GM23338 (cell line): ENCODE measurements around the gene SLC8A1. TPM values are rescaled to one million over a fixed set of nuclear protein-coding genes. Genes with fewer than 3 reads are reported as not detected.

Source experiments
- ATAC-seq: fragments of 200-7000 bp; cut with Tn5 transposase; 3 replicates; pipeline ENCODE4 v1.9.1; 2020
- DNase-seq: peaks from one replicate; pipeline ENCODE4 v3.0.0-alpha.2; 2015; ENCODE audit warnings: low spot score
- H2AFZ ChIP-seq: fragments of 200-600 bp; sonication (generic); 2 replicates; pipeline ENCODE4 v1.8.0; 2016; ENCODE audit warnings: antibody characterized with exemption, mild to moderate bottlenecking, moderate library complexity
- H3F3A ChIP-seq: fragments of 200-600 bp; sonication (generic); replicated peaks from 2 replicates; pipeline ENCODE4 v1.8.0; 2017; ENCODE audit warnings: antibody characterized with exemption, mixed run types, low read depth
- H3K27ac ChIP-seq: fragments of 200-600 bp; sonication (generic); 2 replicates; pipeline ENCODE4 v1.6.1; 2016; ENCODE audit warnings: low read depth
- H3K27me3 ChIP-seq: fragments of 200-600 bp; sonication (generic); 2 replicates; pipeline ENCODE4 v1.8.0; 2016; ENCODE audit warnings: mild to moderate bottlenecking, mixed run types, moderate library complexity; ENCODE audit not compliant: insufficient read depth
- H3K36me3 ChIP-seq: fragments of 200-600 bp; sonication (generic); 2 replicates; pipeline ENCODE4 v1.8.0; 2016; ENCODE audit warnings: mild to moderate bottlenecking; ENCODE audit not compliant: insufficient read depth
- H3K4me1 ChIP-seq: fragments of 200-600 bp; sonication (generic); 2 replicates; pipeline ENCODE4 v1.8.0; 2016; ENCODE audit warnings: mild to moderate bottlenecking, moderate library complexity; ENCODE audit not compliant: insufficient read depth
- H3K4me2 ChIP-seq: fragments of 200-600 bp; sonication (generic); 2 replicates; pipeline ENCODE4 v1.7.1; 2017; ENCODE audit warnings: mixed run types
- H3K4me3 ChIP-seq: fragments of 200-600 bp; sonication (generic); 2 replicates; pipeline ENCODE4 v1.6.1; 2016; ENCODE audit warnings: mixed run types
- H3K79me2 ChIP-seq: fragments of 200-600 bp; sonication (generic); replicated peaks from 2 replicates; pipeline ENCODE4 v1.8.0; 2017; ENCODE audit warnings: mild to moderate bottlenecking; ENCODE audit not compliant: insufficient read depth
- H3K9me2 ChIP-seq: fragments of 200-600 bp; sonication (generic); 2 replicates; pipeline ENCODE4 v1.8.0; 2017; ENCODE audit not compliant: insufficient read depth
- H4K20me1 ChIP-seq: fragments of 200-600 bp; sonication (generic); replicated peaks from 2 replicates; pipeline ENCODE4 v1.8.0; 2017; ENCODE audit warnings: mild to moderate bottlenecking; ENCODE audit not compliant: insufficient read depth
- H3K27ac Mint-ChIP-seq: 2 replicates; pipeline ENCODE4 v1.8.0; 2020; ENCODE audit warnings: inconsistent platforms, mild to moderate bottlenecking, moderate library complexity, mixed read lengths
- H3K27me3 Mint-ChIP-seq: 3 replicates; pipeline ENCODE4 v1.8.0; 2022; ENCODE audit warnings: low read depth, mild to moderate bottlenecking, moderate library complexity, mixed read lengths, inconsistent platforms; ENCODE audit not compliant: insufficient read depth, poor library complexity
- H3K36me3 Mint-ChIP-seq: 3 replicates; pipeline ENCODE4 v1.8.0; 2021; ENCODE audit warnings: low read depth, mild to moderate bottlenecking, inconsistent platforms, moderate library complexity, mixed read lengths
- H3K4me1 Mint-ChIP-seq: 3 replicates; pipeline ENCODE4 v1.8.0; 2020; ENCODE audit warnings: mild to moderate bottlenecking, inconsistent platforms, mixed read lengths
- H3K4me3 Mint-ChIP-seq: 3 replicates; pipeline ENCODE4 v1.8.0; 2021; ENCODE audit warnings: moderate library complexity, mild to moderate bottlenecking, inconsistent platforms, mixed read lengths
- H3K9me3 Mint-ChIP-seq: 3 replicates; pipeline ENCODE4 v1.8.0; 2020; ENCODE audit warnings: moderate library complexity, mild to moderate bottlenecking, inconsistent platforms, mixed read lengths
- CREB1 ChIP-seq: fragments of 250-450 bp; sonication (Bioruptor Pico); IDR thresholded peaks from 2 replicates; pipeline ENCODE4 v1.5.0; 2020; ENCODE audit warnings: low read depth, mild to moderate bottlenecking, moderate library complexity
- CTCF ChIP-seq, 2 experiments: fragments of 200-600 bp in 1 of 2; sonication (generic) in 1 of 2; conservative IDR thresholded peaks; 2 replicates each; pipeline versions ENCODE4 v1.5.1 to v1.6.1; 2016 to 2017; ENCODE audit warnings: antibody characterized with exemption in 2 of 2, low read depth in 2 of 2, mild to moderate bottlenecking in 2 of 2, moderate library complexity in 1 of 2
- ETS1 ChIP-seq: IDR thresholded peaks from 2 replicates; pipeline ENCODE4 v1.6.1; 2016; ENCODE audit warnings: antibody characterized with exemption
- EZH2 ChIP-seq: fragments of 200-600 bp; sonication (generic); IDR thresholded peaks from one replicate; pipeline ENCODE4 v1.8.0; 2017; ENCODE audit warnings: antibody characterized with exemption, mild to moderate bottlenecking, low read depth; ENCODE audit not compliant: unreplicated experiment
- EZH2phosphoT487 ChIP-seq: fragments of 200-600 bp; sonication (generic); IDR thresholded peaks from one replicate; pipeline ENCODE4 v1.8.1; 2018; ENCODE audit warnings: antibody characterized with exemption; ENCODE audit not compliant: unreplicated experiment
- NANOG ChIP-seq: IDR thresholded peaks from 2 replicates; pipeline ENCODE4 v1.6.1; 2016; ENCODE audit warnings: antibody characterized with exemption, borderline replicate concordance
- POLR2AphosphoS5 ChIP-seq: IDR thresholded peaks from 2 replicates; pipeline ENCODE4 v1.6.1; 2016; ENCODE audit warnings: antibody characterized with exemption, low read depth
- STAT1 ChIP-seq: IDR thresholded peaks from one replicate; pipeline ENCODE4 v1.6.1; 2016; ENCODE audit warnings: antibody characterized with exemption; ENCODE audit not compliant: unreplicated experiment
- ZNF114 ChIP-seq: fragments of 250-450 bp; sonication (Bioruptor Pico); IDR thresholded peaks from 2 replicates; pipeline ENCODE4 v1.5.0; 2020; ENCODE audit warnings: mild to moderate bottlenecking, moderate library complexity
- ZNF462 ChIP-seq: fragments of 250-450 bp; sonication (Bioruptor Pico); IDR thresholded peaks from 2 replicates; pipeline ENCODE4 v1.5.0; 2020; ENCODE audit warnings: mild to moderate bottlenecking, moderate library complexity
- polyA plus RNA-seq: library from polyadenylated mRNA; unstranded; fragments of >200 nt; fragmentation: Nextera tagmentation; extraction: Ambion mirVana; gene quantifications from 2 replicates; pipeline ENCODE4 v1.2.1, GENCODE V29; 2016
- total RNA-seq: library from RNA; depleted of rRNA; stranded (reverse); fragments of >200 nt; shearing (Covaris generic); gene quantifications from 2 replicates; pipeline ENCODE4 v1.2.3, GENCODE V29; 2014

The SLC8A1 gene
- total and polyA plus RNA-seq, 2 experiments from 2014 or later: 2.5 to 3.3 TPM

GRCh38 chr2:40173276-40173675 lies 278.6 kb downstream of the SLC8A1 start (continued):
- TF ChIP-seq EZH2phosphoT487: no peak

- Histone ChIP-seq H4K20me1 (no peaks in the 10 kb centered on the region), H3K9me2 (peaks cover 8% of the 10 kb centered on the region), H3F3A (no peaks in the 10 kb centered on the region), H3K27ac (no peak overlapping the region), H3K36me3 (no peaks in the 10 kb centered on the region), H2AFZ (no peak overlapping the region), H3K4me2 (no peak overlapping the region), H3K4me1 (no peaks in the 10 kb centered on the region), H3K79me2 (no peaks in the 10 kb centered on the region), H3K4me3 (no peak overlapping the region), H3K27me3 (no peaks in the 10 kb centered on the region)
- no peak overlapping the region for H3K27ac Mint-ChIP-seq
- H3K9me3 Mint-ChIP-seq: no peaks in the 10 kb centered on the region
- ATAC-seq (no peak), DNase-seq (no peak)
- TF ChIP-seq STAT1 (no peak), CTCF (conservative IDR thresholded peaks at IDR 0.05; ENCODE audit: low read depth in 2 of 2) (no peak), NANOG (no peak), ETS1 (no peak), EZH2phosphoT487 (no peak), EZH2 (no peak), ZNF114 (no peak), CREB1 (CRISPR knock-in tag) (no peak), POLR2AphosphoS5 (no peak), ZNF462 (CRISPR knock-in tag) (no peak)
- no peaks in the 10 kb centered on the region for H3K4me1 Mint-ChIP-seq
- H3K4me3 Mint-ChIP-seq: no peak overlapping the region
- H3K27me3 Mint-ChIP-seq: peaks cover 1% of the 10 kb centered on the region
- H3K36me3 Mint-ChIP-seq: no peaks in the 10 kb centered on the region
These were observed 282.0 kb downstream of the SLC8A1 start for GRCh38 chr2:40169856-40170255.
